ENCODE results near the gene SOBP.

The SOBP gene

GRCh38 chr6:107665382-107665781 is 175.5 kb downstream of the SOBP start:
- Histone ChIP-seq H3K36me3 (ENCODE audit: insufficient read depth, low read length) (no peaks in the 10 kb centered on the region), H3K27ac (ENCODE audit: low read length) (no peak overlapping the region), H3K9me3 (ENCODE audit: insufficient read depth, low read length, severe bottlenecking) (no peaks in the 10 kb centered on the region), H3K79me2 (ENCODE audit: insufficient read depth, low read length) (no peaks in the 10 kb centered on the region), H3K27me3 (ENCODE audit: insufficient read depth, low read length, poor library complexity) (no peaks in the 10 kb centered on the region), H3K9ac (ENCODE audit: low read depth, low read length) (no peak overlapping the region), H3K4me1 (ENCODE audit: insufficient read depth, low read length) (no peaks in the 10 kb centered on the region), H2AFZ (ENCODE audit: low read depth, low read length) (no peak overlapping the region), H4K20me1 (ENCODE audit: insufficient read depth, low read length) (no peaks in the 10 kb centered on the region), H3K4me3 (ENCODE audit: low read depth in 1 of 2, low read length in 2 of 2) (no peak overlapping the region), H3K4me2 (ENCODE audit: insufficient read depth, low read length) (no peak overlapping the region)
- TF ChIP-seq EZH2 (IDR thresholded peaks at IDR 0.05; ENCODE audit: borderline replicate concordance, low read depth, low read length, severe bottlenecking) = no peak
- TF ChIP-seq, protein P1, sequence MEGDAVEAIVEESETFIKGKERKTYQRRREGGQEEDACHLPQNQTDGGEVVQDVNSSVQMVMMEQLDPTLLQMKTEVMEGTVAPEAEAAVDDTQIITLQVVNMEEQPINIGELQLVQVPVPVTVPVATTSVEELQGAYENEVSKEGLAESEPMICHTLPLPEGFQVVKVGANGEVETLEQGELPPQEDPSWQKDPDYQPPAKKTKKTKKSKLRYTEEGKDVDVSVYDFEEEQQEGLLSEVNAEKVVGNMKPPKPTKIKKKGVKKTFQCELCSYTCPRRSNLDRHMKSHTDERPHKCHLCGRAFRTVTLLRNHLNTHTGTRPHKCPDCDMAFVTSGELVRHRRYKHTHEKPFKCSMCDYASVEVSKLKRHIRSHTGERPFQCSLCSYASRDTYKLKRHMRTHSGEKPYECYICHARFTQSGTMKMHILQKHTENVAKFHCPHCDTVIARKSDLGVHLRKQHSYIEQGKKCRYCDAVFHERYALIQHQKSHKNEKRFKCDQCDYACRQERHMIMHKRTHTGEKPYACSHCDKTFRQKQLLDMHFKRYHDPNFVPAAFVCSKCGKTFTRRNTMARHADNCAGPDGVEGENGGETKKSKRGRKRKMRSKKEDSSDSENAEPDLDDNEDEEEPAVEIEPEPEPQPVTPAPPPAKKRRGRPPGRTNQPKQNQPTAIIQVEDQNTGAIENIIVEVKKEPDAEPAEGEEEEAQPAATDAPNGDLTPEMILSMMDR (IDR thresholded peaks at IDR 0.05; ENCODE audit: borderline replicate concordance, extremely low read depth, low read length, poor library complexity, severe bottlenecking) = no peak
- no peak for DNase-seq
- no peak for ATAC-seq (ENCODE audit: insufficient read depth, low read depth)

DNA sequence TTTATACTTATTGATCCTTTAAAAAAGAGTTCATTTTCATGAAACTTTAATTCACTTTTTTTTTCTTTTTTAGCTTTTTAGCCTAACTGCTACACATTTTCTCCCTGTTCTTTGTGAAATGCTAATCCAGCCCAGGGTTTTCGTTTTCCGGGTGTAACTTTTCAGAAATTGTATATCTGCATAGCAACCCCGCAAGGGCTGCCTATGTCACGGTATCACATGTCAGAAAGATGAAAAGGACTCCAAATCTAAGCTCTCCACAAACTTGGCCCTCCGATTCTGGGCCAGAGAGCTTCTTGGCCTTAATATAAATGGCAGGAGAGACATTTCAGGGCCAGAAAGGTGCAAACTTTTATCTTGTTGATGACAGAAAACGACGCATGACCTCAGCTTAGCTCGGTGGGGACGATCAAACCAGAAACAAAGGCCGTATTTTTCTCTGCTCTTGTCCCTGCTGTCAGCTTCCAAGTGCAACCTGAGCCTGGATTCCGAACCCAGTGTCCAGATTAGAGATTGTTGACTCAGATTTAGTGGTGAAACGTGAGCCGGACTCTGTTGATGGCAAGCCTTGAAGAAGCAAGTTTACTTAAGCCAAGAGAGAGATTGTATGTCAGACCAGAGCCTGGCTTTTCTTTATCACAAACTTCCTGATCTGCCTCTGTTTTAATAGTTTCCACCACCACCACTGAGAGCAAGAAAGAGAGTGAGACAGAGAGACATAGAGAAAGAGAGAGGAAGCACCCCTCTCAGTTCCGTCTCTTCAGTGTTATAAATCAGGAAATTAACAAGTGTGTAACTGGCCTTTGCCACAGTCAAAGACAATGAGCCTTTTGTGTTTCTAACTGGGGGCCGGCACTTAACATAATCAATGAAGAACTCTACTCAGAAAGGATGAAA is 176.4 kb downstream of the SOBP start:
- no peak overlapping the region for H3K27ac ChIP-seq (ENCODE audit: low read length)
- DNase-seq (no peak), ATAC-seq (ENCODE audit: insufficient read depth, low read depth) (no peak)
- no peak overlapping the region for H3K4me3 ChIP-seq (ENCODE audit: low read depth in 1 of 2, low read length in 2 of 2)
- no peaks in the 10 kb centered on the region for H3K36me3 ChIP-seq (ENCODE audit: insufficient read depth, low read length)
- H2AFZ ChIP-seq (ENCODE audit: low read depth, low read length) = no peak overlapping the region
- H3K9ac ChIP-seq (ENCODE audit: low read depth, low read length) = no peak overlapping the region
- H3K4me1 ChIP-seq (ENCODE audit: insufficient read depth, low read length) = no peaks in the 10 kb centered on the region
- no peaks in the 10 kb centered on the region for H4K20me1 ChIP-seq (ENCODE audit: insufficient read depth, low read length)
- H3K9me3 ChIP-seq (ENCODE audit: insufficient read depth, low read length, severe bottlenecking) = no peaks in the 10 kb centered on the region
- no peak overlapping the region for H3K4me2 ChIP-seq (ENCODE audit: insufficient read depth, low read length)
- TF ChIP-seq EZH2 (IDR thresholded peaks at IDR 0.05; ENCODE audit: borderline replicate concordance, low read depth, low read length, severe bottlenecking) = no peak
- TF ChIP-seq, protein P1 (IDR thresholded peaks at IDR 0.05; ENCODE audit: borderline replicate concordance, extremely low read depth, low read length, poor library complexity, severe bottlenecking) = no peak
- no peaks in the 10 kb centered on the region for H3K79me2 ChIP-seq (ENCODE audit: insufficient read depth, low read length)
- H3K27me3 ChIP-seq (ENCODE audit: insufficient read depth, low read length, poor library complexity) = no peaks in the 10 kb centered on the region

DNA sequence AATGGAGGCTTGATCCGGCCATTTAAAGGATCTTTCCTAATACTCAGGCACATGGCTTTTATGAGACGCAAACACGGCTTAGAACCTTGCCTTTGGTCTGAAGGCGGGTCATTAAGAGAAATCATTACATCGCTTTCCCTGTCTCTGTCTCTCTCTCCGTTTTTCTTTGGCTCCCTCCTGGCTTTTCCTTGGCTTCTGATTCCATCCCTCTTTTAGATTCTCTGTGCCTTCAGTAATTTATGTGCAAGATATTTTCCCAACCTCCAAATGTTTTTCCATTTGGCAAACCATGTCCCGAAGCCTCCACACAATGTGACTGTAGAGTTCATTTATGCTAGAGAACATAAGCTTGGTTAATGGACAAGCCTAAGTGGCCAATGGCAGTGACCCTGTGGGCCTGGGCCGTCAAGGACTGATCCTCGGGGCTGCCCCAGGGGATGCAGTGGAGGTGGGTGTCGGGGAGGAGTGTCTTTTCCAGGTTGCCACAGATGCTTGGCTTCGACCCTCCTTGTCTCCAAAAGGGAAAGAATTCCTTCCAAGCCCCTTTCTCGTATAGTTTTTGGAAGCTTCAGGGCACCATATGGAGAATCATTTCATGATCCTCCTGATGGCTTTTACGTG is 177.2 kb downstream of the SOBP start:
- no peaks in the 10 kb centered on the region for H3K79me2 ChIP-seq (ENCODE audit: insufficient read depth, low read length)
- no peaks in the 10 kb centered on the region for H3K36me3 ChIP-seq (ENCODE audit: insufficient read depth, low read length)
- no peak overlapping the region for H3K27ac ChIP-seq (ENCODE audit: low read length)
- H3K4me3 ChIP-seq (ENCODE audit: low read depth in 1 of 2, low read length in 2 of 2) = no peak overlapping the region
- H3K4me2 ChIP-seq (ENCODE audit: insufficient read depth, low read length) = no peak overlapping the region
- no peaks in the 10 kb centered on the region for H3K4me1 ChIP-seq (ENCODE audit: insufficient read depth, low read length)
- H4K20me1 ChIP-seq (ENCODE audit: insufficient read depth, low read length) = no peaks in the 10 kb centered on the region
- DNase-seq (no peak), ATAC-seq (ENCODE audit: insufficient read depth, low read depth) (no peak)
- no peak overlapping the region for H3K9ac ChIP-seq (ENCODE audit: low read depth, low read length)
- no peaks in the 10 kb centered on the region for H3K27me3 ChIP-seq (ENCODE audit: insufficient read depth, low read length, poor library complexity)
- TF ChIP-seq EZH2 (IDR thresholded peaks at IDR 0.05; ENCODE audit: borderline replicate concordance, low read depth, low read length, severe bottlenecking) = no peak
- TF ChIP-seq, protein P1 (IDR thresholded peaks at IDR 0.05; ENCODE audit: borderline replicate concordance, extremely low read depth, low read length, poor library complexity, severe bottlenecking) = no peak
- no peaks in the 10 kb centered on the region for H3K9me3 ChIP-seq (ENCODE audit: insufficient read depth, low read length, severe bottlenecking)
- H2AFZ ChIP-seq (ENCODE audit: low read depth, low read length) = no peak overlapping the region
